HepG2 (cell line): Measurements from ENCODE around the gene RPH3AL. TPM values are rescaled to one million over a fixed set of nuclear protein-coding genes. Genes with fewer than 3 reads are reported as not detected.

Source experiments
- ATAC-seq: fragments of 200-7000 bp; cut with Tn5 transposase; 3 replicates; pipeline ENCODE4 v1.9.1; 2020; ENCODE audit warnings: mild to moderate bottlenecking, moderate library complexity
- BruUV-seq: library from RNA; stranded (reverse); fragments of 400-500 nt; replicated peaks from 2 replicates; lab custom pipeline; 2021; lab: Mats Ljungman, UMichigan
- CTCF ChIA-PET: fragments of 300-600 bp; formaldehyde crosslinking; extraction: SDS; loops from one replicate; lab custom pipeline; 2021; ENCODE audit warnings: low total read pairs, inconsistent platforms, low intra/inter-chr PET ratio; lab: Yijun Ruan, JAX
- POLR2A ChIA-PET: fragments of 350-600 bp; sonication (Branson Sonifier 250); formaldehyde crosslinking; loops from one replicate; lab custom pipeline; 2020; ENCODE audit warnings: antibody characterized with exemption, inconsistent platforms; lab: Yijun Ruan, JAX
- DNase-seq: peaks from one replicate; pipeline ENCODE4 v3.0.0-alpha.2; 2015; ENCODE audit warnings: low spot score
- FAIRE-seq: peaks from 3 replicates; lab custom pipeline; 2011; peaks lifted over from hg19 to GRCh38; lab: Jason Lieb, UNC
- H2AFZ ChIP-seq: one replicate; pipeline ENCODE4 v1.6.1; 2011; ENCODE audit warnings: low read length, inconsistent platforms
- H3K27ac ChIP-seq: fragments of 300-600 bp; 3 replicates; pipeline ENCODE4 v1.8.0; 2011; ENCODE audit warnings: mixed run types, mild to moderate bottlenecking, mixed read lengths, low read length, inconsistent platforms; ENCODE audit not compliant: insufficient read depth; ENCODE audit errors: extremely low read length
- H3K27me3 ChIP-seq, 2 experiments: fragments of 200-600 bp in 1 of 2; 2 replicates in 1 of 2; 3 replicates in 1 of 2; pipeline versions ENCODE4 v1.6.0 to v1.8.0; 2011; ENCODE audit warnings: low read length in 2 of 2, mild to moderate bottlenecking in 2 of 2, moderate library complexity in 2 of 2, inconsistent platforms in 1 of 2; ENCODE audit not compliant: insufficient read depth in 2 of 2, control insufficient read depth in 1 of 2
- H3K36me3 ChIP-seq, 2 experiments: fragments of 200-600 bp in 1 of 2; replicated peaks in 1 of 2; 2 replicates in 1 of 2; 3 replicates in 1 of 2; pipeline versions ENCODE4 v1.5.1 to v1.8.0; 2011; ENCODE audit warnings: low read length in 2 of 2, inconsistent platforms in 1 of 2; ENCODE audit not compliant: insufficient read depth in 2 of 2, control insufficient read depth in 1 of 2
- H3K4me1 ChIP-seq: 2 replicates; pipeline ENCODE4 v1.5.1; 2012; ENCODE audit warnings: low read length, inconsistent platforms; ENCODE audit not compliant: insufficient read depth
- H3K4me2 ChIP-seq: 2 replicates; pipeline ENCODE4 v1.6.0; 2011; ENCODE audit warnings: low read depth, low read length, inconsistent platforms
- H3K4me3 ChIP-seq, 3 experiments: fragments of 200-600 bp in 1 of 3; sonication (generic), shearing (Covaris generic) in 1 of 3; replicated peaks in 1 of 3; 2 replicates each; pipeline ENCODE4 v1.5.1; 2011 to 2016; ENCODE audit warnings: low read length in 3 of 3, inconsistent platforms in 2 of 3, low read depth in 2 of 3, mild to moderate bottlenecking in 2 of 3, control low read depth in 1 of 3, mixed read lengths in 1 of 3; ENCODE audit not compliant: insufficient read depth in 1 of 3
- H3K79me2 ChIP-seq: one replicate; pipeline ENCODE4 v1.6.1; 2011; ENCODE audit warnings: low read length, inconsistent platforms; ENCODE audit not compliant: insufficient read depth
- H3K9ac ChIP-seq: 2 replicates; pipeline ENCODE4 v1.6.0; 2011; ENCODE audit warnings: mild to moderate bottlenecking, low read depth, low read length, inconsistent platforms; ENCODE audit not compliant: insufficient read depth
- H3K9me3 ChIP-seq: 2 replicates; pipeline ENCODE4 v1.5.1; 2012; ENCODE audit warnings: mild to moderate bottlenecking, low read length
- H4K20me1 ChIP-seq: 2 replicates; pipeline ENCODE4 v1.6.0; 2011; ENCODE audit warnings: inconsistent platforms, mild to moderate bottlenecking, low read length, moderate library complexity; ENCODE audit not compliant: insufficient read depth
- HDAC2 ChIP-seq: sonication (generic); formaldehyde crosslinking; IDR thresholded peaks from 2 replicates; pipeline ENCODE4 v1.4.0; 2020; ENCODE audit warnings: missing genetic modification reagents
- ISX ChIP-seq: sonication (generic); formaldehyde crosslinking; conservative IDR thresholded peaks from 2 replicates; pipeline ENCODE4 v1.5.0; 2020; ENCODE audit warnings: missing genetic modification reagents
- KLF16 ChIP-seq, 2 experiments: sonication (generic) in 1 of 2; formaldehyde crosslinking in 1 of 2; IDR thresholded peaks; 2 replicates each; pipeline versions ENCODE4 v1.6.1 to v1.8.0; 2016 to 2023; ENCODE audit warnings: missing genetic modification reagents in 2 of 2, missing compliant biosample characterization in 1 of 2
- THYN1 ChIP-seq: sonication (generic); formaldehyde crosslinking; IDR thresholded peaks from 2 replicates; pipeline ENCODE4 v1.8.1; 2023; ENCODE audit warnings: low read depth, mild to moderate bottlenecking, moderate library complexity, missing genetic modification reagents, borderline replicate concordance
- WIZ ChIP-seq: sonication (generic); formaldehyde crosslinking; IDR thresholded peaks from 2 replicates; pipeline ENCODE4 v1.5.1; 2020; ENCODE audit warnings: mild to moderate bottlenecking, missing genetic modification reagents
- ZBTB14 ChIP-seq: sonication (generic); formaldehyde crosslinking; IDR thresholded peaks from 2 replicates; pipeline ENCODE4 v1.4.0; 2020; ENCODE audit warnings: missing genetic modification reagents
- ZNF780A ChIP-seq: sonication (generic); formaldehyde crosslinking; IDR thresholded peaks from 2 replicates; pipeline ENCODE4 v1.8.0; 2022; ENCODE audit warnings: mild to moderate bottlenecking, missing genetic modification reagents, moderate library complexity
- WGBS: methylation state at CpG from one replicate; pipeline ENCODE4 v1.1.6; 2017; ENCODE audit warnings: low lambda C conversion rate; 5-methylcytosine and 5-hydroxymethylcytosine counted together
- in situ Hi-C: cut with HindIII; loops from 2 replicates; pipeline ENCODE4 v1.10.0; 2017; ENCODE audit warnings: low pct_unique_long_range_greater_than_20kb; ENCODE audit not compliant: extremely low pct_ligation_motif_present
- intact Hi-C: fragments of 100-400 bp; cut with micrococcal nuclease; formaldehyde crosslinking; loops from one replicate; pipeline ENCODE4 v1.10.0; 2022; ENCODE audit not compliant: unreplicated experiment
- polyA plus RNA-seq, 8 experiments: library from polyadenylated mRNA; depleted of rRNA in 3 of 8; stranded (reverse) in 7 of 8; unstranded in 1 of 8; fragments of >200 nt; fragmentation: Illumina TruSeq in 4 of 8; extraction: Trizol in 4 of 8; gene quantifications; 2 replicates each; pipeline versions ENCODE4 v1.2.1 to v1.2.3, GENCODE V29; 2011 to 2016; ENCODE audit warnings: low read depth in 4 of 8, missing spikeins in 1 of 8, mixed read lengths in 1 of 8; ENCODE audit not compliant: insufficient read depth in 1 of 8
- total RNA-seq, 5 experiments: library from RNA; depleted of rRNA; stranded (reverse); fragments of >200 nt; fragmentation: Illumina TruSeq; extraction: Trizol; gene quantifications; 2 replicates each; pipeline ENCODE4 v1.2.3, GENCODE V29; 2016; ENCODE audit warnings: low read depth in 1 of 5
- TF ChIP-seq, protein P1 (sequence below): IDR thresholded peaks from 2 replicates; pipeline ENCODE4 v1.6.1; 2016; ENCODE audit warnings: missing biosample characterization, missing genetic modification reagents, low read depth

RPH3AL gene
- total and polyA plus RNA-seq, 2 of the 13 experiments (the other 11 are each of a cell fraction or from before 2014, with no cell fraction given): 7.8 to 16.4 TPM

- Histone ChIP-seq H3K4me1 (no peaks in the 10 kb centered on the region), H4K20me1 (no peaks in the 10 kb centered on the region), H3K4me2 (no peak overlapping the region), H2AFZ (no peak overlapping the region), H3K4me3 (no peak overlapping the region), H3K79me2 (no peaks in the 10 kb centered on the region), H3K9me3 (no peaks in the 10 kb centered on the region), H3K36me3 (no peaks in the 10 kb centered on the region), H3K27ac (no peak overlapping the region), H3K27me3 (no peaks in the 10 kb centered on the region), H3K9ac (no peak overlapping the region)
- CTCF ChIA-PET: no interaction called here
- ATAC-seq (no peak), DNase-seq (no peak), FAIRE-seq (no peak)
- POLR2A ChIA-PET: no interaction called here
- in situ Hi-C loops (no loop called here), intact Hi-C loops (no loop called here)
- WGBS: 87% methylated on average over 7 of the region's 8 CpGs
- TF ChIP-seq ISX (CRISPR knock-in tag) (no peak), ZBTB14 (CRISPR knock-in tag) (no peak), HDAC2 (no peak), ZNF780A (no peak), KLF16 (CRISPR knock-in tag; IDR thresholded peaks at IDR 0.05) (no peak), WIZ (CRISPR knock-in tag) (no peak)
- no TSS peak for BruUV-seq
Measured at GRCh38 chr17:222172-222571, 130.4 kb downstream of the RPH3AL start.

- in situ Hi-C loops (no loop called here), intact Hi-C loops (no loop called here)
- H2AFZ ChIP-seq: no peak overlapping the region
- H3K36me3 ChIP-seq: no peaks in the 10 kb centered on the region
- no peak overlapping the region for H3K9ac ChIP-seq
- DNase-seq: no peak
- ATAC-seq: no peak
- no peak for FAIRE-seq
- BruUV-seq: no TSS peak
- no peaks in the 10 kb centered on the region for H3K79me2 ChIP-seq
- no peaks in the 10 kb centered on the region for H3K4me1 ChIP-seq
- no peaks in the 10 kb centered on the region for H3K9me3 ChIP-seq
- WGBS: 97% methylated on average over 5 of the region's 10 CpGs
- H3K4me2 ChIP-seq: no peak overlapping the region
- no peaks in the 10 kb centered on the region for H3K27me3 ChIP-seq
- H3K4me3 ChIP-seq: no peak overlapping the region
- CTCF ChIA-PET: no interaction called here
- H4K20me1 ChIP-seq: no peaks in the 10 kb centered on the region
- POLR2A ChIA-PET: interaction anchor here (0.6 kb wide), 1 partner anchor 13 kb away, joined by 3 read pairs; no protein-coding TSS in a partner anchor
- H3K27ac ChIP-seq: no peak overlapping the region
- TF ChIP-seq, protein P1, sequence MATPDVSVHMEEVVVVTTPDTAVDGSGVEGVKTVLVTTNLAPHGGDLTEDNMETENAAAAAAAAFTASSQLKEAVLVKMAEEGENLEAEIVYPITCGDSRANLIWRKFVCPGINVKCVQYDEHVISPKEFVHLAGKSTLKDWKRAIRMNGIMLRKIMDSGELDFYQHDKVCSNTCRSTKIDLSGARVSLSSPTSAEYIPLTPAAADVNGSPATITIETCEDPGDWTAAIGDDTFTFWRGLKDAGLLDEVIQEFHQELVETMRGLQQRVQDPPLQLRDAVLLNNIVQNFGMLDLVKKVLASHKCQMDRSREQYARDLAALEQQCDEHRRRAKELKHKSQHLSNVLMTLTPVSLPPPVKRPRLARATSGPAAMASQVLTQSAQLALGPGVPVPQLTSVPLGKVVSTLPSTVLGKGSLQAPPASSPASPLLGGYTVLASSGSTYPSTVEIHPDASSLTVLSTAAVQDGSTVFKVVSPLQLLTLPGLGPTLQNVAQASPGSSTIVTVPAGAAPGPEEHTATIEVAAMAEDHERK: no peak
- TF ChIP-seq THYN1: no peak
Measured at GRCh38 chr17:219696-220095, 132.9 kb downstream of the RPH3AL start.
